SK-N-MC (cell line): Measurements from ENCODE around the gene REP15.
"Not testable (repeated sequence)": the region's sequence is repeated elsewhere in the genome, so short reads cannot be mapped to it uniquely, and the experiment has no call there.

Experiments
- DNase-seq: peaks from one replicate; pipeline ENCODE4 v3.0.0-alpha.2; 2011; ENCODE audit warnings: low read depth, low spot score
- H3K27ac ChIP-seq: fragments of 200-600 bp; sonication (generic); 2 replicates; pipeline ENCODE4 v1.5.1; 2016; ENCODE audit warnings: mixed run types
- H3K36me3 ChIP-seq: fragments of 200-600 bp; sonication (generic); 2 replicates; pipeline ENCODE4 v1.6.1; 2017; ENCODE audit warnings: antibody characterized with exemption, low read length, mixed read lengths; ENCODE audit not compliant: insufficient read depth
- H3K4me3 ChIP-seq: fragments of 200-600 bp; sonication (generic); 2 replicates; pipeline ENCODE4 v1.5.1; 2016
- H3K9ac ChIP-seq: fragments of 200-600 bp; sonication (generic); 2 replicates; pipeline ENCODE4 v1.8.0; 2017; ENCODE audit warnings: mixed run types, mixed read lengths; ENCODE audit not compliant: insufficient read length
- H3K9me3 ChIP-seq: fragments of 200-600 bp; sonication (generic); 2 replicates; pipeline ENCODE4 v1.6.1; 2017; ENCODE audit warnings: low read depth, mild to moderate bottlenecking, antibody characterized with exemption, low read length, moderate library complexity, mixed read lengths
- EZH2 ChIP-seq: fragments of 200-600 bp; sonication (generic); IDR thresholded peaks from one replicate; pipeline ENCODE4 v1.6.1; 2017; ENCODE audit warnings: antibody characterized with exemption
- FOXP2 ChIP-seq: optimal IDR thresholded peaks from 2 replicates; pipeline ENCODE3; 2011; ENCODE audit warnings: mild to moderate bottlenecking, moderate library complexity; ENCODE audit not compliant: insufficient read depth; ENCODE audit errors: extremely low read length, control extremely low read depth
- POLR2AphosphoS5 ChIP-seq: IDR thresholded peaks from 2 replicates; pipeline ENCODE4 v1.6.1; 2012; ENCODE audit warnings: mild to moderate bottlenecking, low read depth, low read length, borderline replicate concordance

Gene REP15

GRCh38 chr12:27732281-27732680 is 36.0 kb downstream of the REP15 start:
- Histone ChIP-seq H3K27ac (no peak overlapping the region), H3K4me3 (no peak overlapping the region), H3K9me3 (no peaks in the 10 kb centered on the region), H3K9ac (no peak overlapping the region), H3K36me3 (peaks cover 42% of the 10 kb centered on the region)
- DNase-seq, result no peak
- no peak for TF ChIP-seq EZH2
- no peak for TF ChIP-seq POLR2AphosphoS5
- TF ChIP-seq FOXP2, result no peak

- DNase-seq, result no peak
- Histone ChIP-seq H3K9me3 (no peaks in the 10 kb centered on the region), H3K9ac (no peak overlapping the region), H3K27ac (no peak overlapping the region), H3K36me3 (peaks cover 46% of the 10 kb centered on the region), H3K4me3 (no peak overlapping the region)
- no peak for TF ChIP-seq POLR2AphosphoS5
- no peak for TF ChIP-seq EZH2
- no peak for TF ChIP-seq FOXP2
Observed at GRCh38 chr12:27733052-27733656, 36.9 kb downstream of the REP15 start.

GRCh38 chr12:27733791-27734190 is 37.5 kb downstream of the REP15 start:
- H3K4me3 ChIP-seq, result no peak overlapping the region
- H3K27ac ChIP-seq, result no peak overlapping the region
- no peak for TF ChIP-seq FOXP2
- no peak for TF ChIP-seq EZH2
- TF ChIP-seq POLR2AphosphoS5, result no peak
- no peak overlapping the region for H3K9ac ChIP-seq
- peaks cover 50% of the 10 kb centered on the region for H3K36me3 ChIP-seq
- DNase-seq, result no peak
- no peaks in the 10 kb centered on the region for H3K9me3 ChIP-seq

GRCh38 chr12:27734321-27734720 is 38.1 kb downstream of the REP15 start:
- DNase-seq, H3K4me3 ChIP-seq, H3K9me3 ChIP-seq, H3K9ac ChIP-seq, H3K27ac ChIP-seq: not testable (repeated sequence)
- peaks cover 56% of the 10 kb centered on the region for H3K36me3 ChIP-seq

GRCh38 chr12:27743601-27744000 is 47.4 kb downstream of the REP15 start:
- H3K36me3 ChIP-seq, result peaks cover 51% of the 10 kb centered on the region
- H3K4me3 ChIP-seq, result no peak overlapping the region
- no peak overlapping the region for H3K27ac ChIP-seq
- no peak overlapping the region for H3K9ac ChIP-seq
- no peak for DNase-seq
- H3K9me3 ChIP-seq, result no peaks in the 10 kb centered on the region
- no peak for TF ChIP-seq POLR2AphosphoS5
- TF ChIP-seq FOXP2, result no peak
- TF ChIP-seq EZH2, result no peak

- H3K36me3 ChIP-seq, result peaks cover 30% of the 10 kb centered on the region
- not testable (repeated sequence) for H3K9ac ChIP-seq, H3K9me3 ChIP-seq, H3K4me3 ChIP-seq, H3K27ac ChIP-seq, DNase-seq
Observed at GRCh38 chr12:27745734-27746133, 49.5 kb downstream of the REP15 start.
